HepG2 (cell line): ENCODE results near the gene IL17RB. TPM values are rescaled to one million over a fixed set of nuclear protein-coding genes. Genes with fewer than 3 reads are reported as not detected.
A peak's percentile ranks its signal among the peaks of the same experiment; 100 is the strongest.

Source experiments
- ELF4 ChIP-seq: sonication (generic); formaldehyde crosslinking; IDR thresholded peaks from 2 replicates; pipeline ENCODE4 v1.5.0; 2020; ENCODE audit warnings: missing genetic modification reagents, mild to moderate bottlenecking, moderate library complexity, borderline replicate concordance
- FOXO1 ChIP-seq: sonication (generic); formaldehyde crosslinking; IDR thresholded peaks from 2 replicates; pipeline ENCODE4 v1.4.0; 2020; ENCODE audit warnings: missing genetic modification reagents
- HMGA1 ChIP-seq: sonication (generic); formaldehyde crosslinking; conservative IDR thresholded peaks from 2 replicates; pipeline ENCODE4 v1.4.0; 2020; ENCODE audit warnings: missing genetic modification reagents
- NRL ChIP-seq: sonication (generic); formaldehyde crosslinking; IDR thresholded peaks from 2 replicates; pipeline ENCODE4 v1.5.0; 2020; ENCODE audit warnings: missing genetic modification reagents, mild to moderate bottlenecking, moderate library complexity, borderline replicate concordance
- PCBP1 ChIP-seq: fragments of 200-400 bp; formaldehyde crosslinking; IDR thresholded peaks from 2 replicates; pipeline ENCODE4 v1.6.1; 2017; ENCODE audit warnings: mild to moderate bottlenecking, low read depth, low read length, borderline replicate concordance
- REPIN1 ChIP-seq: sonication (generic); formaldehyde crosslinking; IDR thresholded peaks from 2 replicates; pipeline ENCODE4 v1.8.0; 2022; ENCODE audit warnings: missing genetic modification reagents, low read depth, mild to moderate bottlenecking, borderline replicate concordance
- RFXANK ChIP-seq: IDR thresholded peaks from 2 replicates; pipeline ENCODE4 v1.6.1; 2016
- RFXAP ChIP-seq: sonication (generic); formaldehyde crosslinking; IDR thresholded peaks from 2 replicates; pipeline ENCODE4 v1.4.0; 2020; ENCODE audit warnings: missing genetic modification reagents, borderline replicate concordance
- SIN3A ChIP-seq: IDR thresholded peaks from 2 replicates; pipeline ENCODE4 v1.6.1; 2011; ENCODE audit warnings: low read depth, mild to moderate bottlenecking, control low read depth, low read length, borderline replicate concordance
- TP53 ChIP-seq: sonication (generic); formaldehyde crosslinking; conservative IDR thresholded peaks from 2 replicates; pipeline ENCODE4 v1.4.0; 2020; ENCODE audit warnings: missing genetic modification reagents
- ZNF124 ChIP-seq: sonication (generic); formaldehyde crosslinking; IDR thresholded peaks from 2 replicates; pipeline ENCODE4 v1.4.0; 2020; ENCODE audit warnings: missing genetic modification reagents
- ZNF382 ChIP-seq: sonication (generic); formaldehyde crosslinking; IDR thresholded peaks from 2 replicates; pipeline ENCODE4 v1.5.0; 2020; ENCODE audit warnings: missing genetic modification reagents, mild to moderate bottlenecking, borderline replicate concordance
- ZNF430 ChIP-seq: sonication (generic); formaldehyde crosslinking; IDR thresholded peaks from 2 replicates; pipeline ENCODE4 v1.9.0; 2021; ENCODE audit warnings: mild to moderate bottlenecking, missing genetic modification reagents
- ZNF564 ChIP-seq: sonication (generic); formaldehyde crosslinking; IDR thresholded peaks from 2 replicates; pipeline ENCODE4 v1.8.1; 2023; ENCODE audit warnings: mild to moderate bottlenecking, missing genetic modification reagents
- ZNF616 ChIP-seq: sonication (generic); formaldehyde crosslinking; IDR thresholded peaks from 2 replicates; pipeline ENCODE4 v1.5.0; 2020; ENCODE audit warnings: low read depth, mild to moderate bottlenecking, missing genetic modification reagents
- ZNF775 ChIP-seq: sonication (generic); formaldehyde crosslinking; IDR thresholded peaks from 2 replicates; pipeline ENCODE4 v1.4.0; 2020; ENCODE audit warnings: missing genetic modification reagents, mild to moderate bottlenecking, moderate library complexity, borderline replicate concordance
- ZNF781 ChIP-seq: sonication (generic); formaldehyde crosslinking; IDR thresholded peaks from 2 replicates; pipeline ENCODE4 v1.5.1; 2020; ENCODE audit warnings: borderline replicate concordance, mild to moderate bottlenecking, missing genetic modification reagents; ENCODE audit errors: not compliant biosample characterization
- ZNF883 ChIP-seq: sonication (generic); formaldehyde crosslinking; IDR thresholded peaks from 2 replicates; pipeline ENCODE4 v1.5.1; 2020; ENCODE audit warnings: mild to moderate bottlenecking, missing genetic modification reagents; ENCODE audit errors: not compliant biosample characterization
- ZSCAN21 ChIP-seq: sonication (generic); formaldehyde crosslinking; IDR thresholded peaks from 2 replicates; pipeline ENCODE4 v1.8.0; 2022; ENCODE audit warnings: mild to moderate bottlenecking, missing genetic modification reagents, moderate library complexity, borderline replicate concordance
- ZZZ3 ChIP-seq: sonication (generic); formaldehyde crosslinking; IDR thresholded peaks from 2 replicates; pipeline ENCODE4 v1.4.0; 2020; ENCODE audit warnings: missing genetic modification reagents, mild to moderate bottlenecking, borderline replicate concordance
- polyA plus RNA-seq, 8 experiments: library from polyadenylated mRNA; depleted of rRNA in 3 of 8; stranded (reverse) in 7 of 8; unstranded in 1 of 8; fragments of >200 nt; fragmentation: Illumina TruSeq in 4 of 8; extraction: Trizol in 4 of 8; gene quantifications; 2 replicates each; pipeline versions ENCODE4 v1.2.1 to v1.2.3, GENCODE V29; 2011 to 2016; ENCODE audit warnings: low read depth in 4 of 8, missing spikeins in 1 of 8, mixed read lengths in 1 of 8; ENCODE audit not compliant: insufficient read depth in 1 of 8
- total RNA-seq, 5 experiments: library from RNA; depleted of rRNA; stranded (reverse); fragments of >200 nt; fragmentation: Illumina TruSeq; extraction: Trizol; gene quantifications; 2 replicates each; pipeline ENCODE4 v1.2.3, GENCODE V29; 2016; ENCODE audit warnings: low read depth in 1 of 5
- TF ChIP-seq, protein P1 (sequence below): sonication (generic); formaldehyde crosslinking; IDR thresholded peaks from 2 replicates; pipeline ENCODE4 v1.4.0; 2020; ENCODE audit warnings: missing genetic modification reagents
- TF ChIP-seq, protein P2 (sequence below): sonication (generic); formaldehyde crosslinking; IDR thresholded peaks from 2 replicates; pipeline ENCODE4 v1.4.0; 2020; ENCODE audit warnings: missing genetic modification reagents
- TF ChIP-seq, protein P3 (sequence below): sonication (generic); formaldehyde crosslinking; IDR thresholded peaks from 2 replicates; pipeline ENCODE4 v1.9.0; 2021; ENCODE audit warnings: missing genetic modification reagents, borderline replicate concordance

Gene IL17RB
- total and polyA plus RNA-seq, 2 of the 13 experiments (the other 11 are each of a cell fraction or from before 2014, with no cell fraction given) = 130 to 190 TPM

DNA sequence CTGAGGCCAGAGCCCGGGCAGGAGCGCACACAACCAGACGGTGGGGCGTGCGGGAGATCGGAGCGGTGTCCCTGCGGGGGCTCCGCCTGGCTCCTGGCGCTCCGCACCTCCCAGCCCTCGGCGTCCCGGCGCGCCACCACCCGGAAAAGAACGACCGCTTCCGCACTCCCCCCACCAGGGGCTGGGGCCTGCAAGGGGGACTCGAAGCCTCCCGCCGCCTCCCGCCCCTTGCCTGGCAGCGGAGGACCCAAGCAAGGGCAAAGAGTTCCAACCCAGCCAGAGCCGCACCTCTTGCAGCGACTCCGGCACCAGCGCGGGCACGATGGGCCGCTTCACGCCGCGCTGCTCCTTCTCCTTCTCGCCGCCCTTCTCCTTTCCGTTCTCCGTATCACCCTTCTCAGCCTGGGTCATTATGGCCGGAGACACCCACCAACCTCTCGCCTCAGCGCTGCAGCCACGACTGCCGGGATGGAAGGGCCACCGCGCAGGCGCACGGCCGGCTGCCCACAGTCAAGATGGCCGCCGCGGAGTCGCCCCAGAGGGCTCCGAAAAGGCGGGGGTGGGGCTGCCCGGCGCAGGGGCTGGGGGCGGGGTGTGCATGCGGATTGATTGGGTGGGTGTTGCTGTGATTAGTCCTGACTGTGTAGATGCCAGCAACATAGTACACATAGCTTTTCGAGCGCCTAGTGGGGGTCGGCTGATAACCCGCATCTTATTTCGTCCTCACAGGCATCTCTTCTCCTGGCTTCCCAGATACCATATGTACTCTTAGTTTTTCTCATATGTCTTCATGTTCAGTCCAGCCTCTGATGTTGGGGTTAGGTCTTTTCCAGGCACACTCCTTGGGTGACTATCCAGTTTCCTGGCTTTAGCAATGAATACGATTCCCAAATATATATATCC is 35.6 kb downstream of the IL17RB start, which contains the start of gene ACTR8 (continued):
- TF ChIP-seq, protein P1, sequence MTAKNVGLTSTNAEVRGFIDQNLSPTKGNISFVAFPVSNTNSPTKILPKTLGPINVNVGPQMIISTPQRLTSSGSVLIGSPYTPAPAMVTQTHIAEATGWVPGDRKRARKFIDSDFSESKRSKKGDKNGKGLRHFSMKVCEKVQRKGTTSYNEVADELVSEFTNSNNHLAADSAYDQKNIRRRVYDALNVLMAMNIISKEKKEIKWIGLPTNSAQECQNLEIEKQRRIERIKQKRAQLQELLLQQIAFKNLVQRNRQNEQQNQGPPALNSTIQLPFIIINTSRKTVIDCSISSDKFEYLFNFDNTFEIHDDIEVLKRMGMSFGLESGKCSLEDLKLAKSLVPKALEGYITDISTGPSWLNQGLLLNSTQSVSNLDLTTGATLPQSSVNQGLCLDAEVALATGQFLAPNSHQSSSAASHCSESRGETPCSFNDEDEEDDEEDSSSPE (CRISPR knock-in tag) = peak; percentile 56
- TF ChIP-seq NRL (CRISPR knock-in tag) = peak; percentile 75; the same call in 1 of the 2 replicates
- no peak for TF ChIP-seq TP53
- 0 out of 2 replicates have a peak, but pooled peaks have one; percentile 67 for TF ChIP-seq SIN3A
- TF ChIP-seq ZNF883 = peak; percentile 62
- 0 out of 2 replicates have a peak, but pooled peaks have one; percentile 52 for TF ChIP-seq ZNF124 (CRISPR knock-in tag)
- TF ChIP-seq ZZZ3 (CRISPR knock-in tag) = peak; percentile 28; the same call in 1 of the 2 replicates
- TF ChIP-seq ZNF781 (CRISPR knock-in tag) = no peak
- 0 out of 2 replicates have a peak, but pooled peaks have one; percentile 10 for TF ChIP-seq FOXO1 (CRISPR knock-in tag)
- peak; percentile 63; the same call in 1 of the 2 replicates for TF ChIP-seq PCBP1
- no peak; the same call in 1 of the 2 replicates for TF ChIP-seq ZNF616 (CRISPR knock-in tag)
- no peak for TF ChIP-seq ZNF382
- TF ChIP-seq, protein P2, sequence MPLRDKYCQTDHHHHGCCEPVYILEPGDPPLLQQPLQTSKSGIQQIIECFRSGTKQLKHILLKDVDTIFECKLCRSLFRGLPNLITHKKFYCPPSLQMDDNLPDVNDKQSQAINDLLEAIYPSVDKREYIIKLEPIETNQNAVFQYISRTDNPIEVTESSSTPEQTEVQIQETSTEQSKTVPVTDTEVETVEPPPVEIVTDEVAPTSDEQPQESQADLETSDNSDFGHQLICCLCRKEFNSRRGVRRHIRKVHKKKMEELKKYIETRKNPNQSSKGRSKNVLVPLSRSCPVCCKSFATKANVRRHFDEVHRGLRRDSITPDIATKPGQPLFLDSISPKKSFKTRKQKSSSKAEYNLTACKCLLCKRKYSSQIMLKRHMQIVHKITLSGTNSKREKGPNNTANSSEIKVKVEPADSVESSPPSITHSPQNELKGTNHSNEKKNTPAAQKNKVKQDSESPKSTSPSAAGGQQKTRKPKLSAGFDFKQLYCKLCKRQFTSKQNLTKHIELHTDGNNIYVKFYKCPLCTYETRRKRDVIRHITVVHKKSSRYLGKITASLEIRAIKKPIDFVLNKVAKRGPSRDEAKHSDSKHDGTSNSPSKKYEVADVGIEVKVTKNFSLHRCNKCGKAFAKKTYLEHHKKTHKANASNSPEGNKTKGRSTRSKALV (CRISPR knock-in tag) = peak; percentile 69; the same call in 1 of the 2 replicates
- no peak; the same call in 1 of the 2 replicates for TF ChIP-seq ZSCAN21 (CRISPR knock-in tag)
- TF ChIP-seq REPIN1 (CRISPR knock-in tag) = peak; percentile 93
- TF ChIP-seq, protein P3, sequence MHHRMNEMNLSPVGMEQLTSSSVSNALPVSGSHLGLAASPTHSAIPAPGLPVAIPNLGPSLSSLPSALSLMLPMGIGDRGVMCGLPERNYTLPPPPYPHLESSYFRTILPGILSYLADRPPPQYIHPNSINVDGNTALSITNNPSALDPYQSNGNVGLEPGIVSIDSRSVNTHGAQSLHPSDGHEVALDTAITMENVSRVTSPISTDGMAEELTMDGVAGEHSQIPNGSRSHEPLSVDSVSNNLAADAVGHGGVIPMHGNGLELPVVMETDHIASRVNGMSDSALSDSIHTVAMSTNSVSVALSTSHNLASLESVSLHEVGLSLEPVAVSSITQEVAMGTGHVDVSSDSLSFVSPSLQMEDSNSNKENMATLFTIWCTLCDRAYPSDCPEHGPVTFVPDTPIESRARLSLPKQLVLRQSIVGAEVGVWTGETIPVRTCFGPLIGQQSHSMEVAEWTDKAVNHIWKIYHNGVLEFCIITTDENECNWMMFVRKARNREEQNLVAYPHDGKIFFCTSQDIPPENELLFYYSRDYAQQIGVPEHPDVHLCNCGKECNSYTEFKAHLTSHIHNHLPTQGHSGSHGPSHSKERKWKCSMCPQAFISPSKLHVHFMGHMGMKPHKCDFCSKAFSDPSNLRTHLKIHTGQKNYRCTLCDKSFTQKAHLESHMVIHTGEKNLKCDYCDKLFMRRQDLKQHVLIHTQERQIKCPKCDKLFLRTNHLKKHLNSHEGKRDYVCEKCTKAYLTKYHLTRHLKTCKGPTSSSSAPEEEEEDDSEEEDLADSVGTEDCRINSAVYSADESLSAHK (CRISPR knock-in tag) = no peak
- no peak for TF ChIP-seq HMGA1 (CRISPR knock-in tag)
- TF ChIP-seq ZNF564 = 0 out of 2 replicates have a peak, but pooled peaks have one; percentile 77
- TF ChIP-seq ZNF430 (CRISPR knock-in tag) = peak; percentile 89; the same call in 1 of the 2 replicates
- peak; percentile 33; the same call in 1 of the 2 replicates for TF ChIP-seq RFXAP (CRISPR knock-in tag)
- 0 out of 2 replicates have a peak, but pooled peaks have one; percentile 50 for TF ChIP-seq RFXANK
- TF ChIP-seq ZNF775 (CRISPR knock-in tag) = peak; percentile 46; the same call in 1 of the 2 replicates
- TF ChIP-seq ELF4 (CRISPR knock-in tag) = peak; percentile 91
